K562 (cell line): Measurements from ENCODE around the gene PTH1R. TPM values are rescaled to one million over a fixed set of nuclear protein-coding genes. Genes with fewer than 3 reads are reported as not detected.

Experiments
- ATAC-seq: fragments of 200-7000 bp; cut with Tn5 transposase; 3 replicates; pipeline ENCODE4 v1.9.1; 2020; ENCODE audit warnings: moderate library complexity
- BruUV-seq: library from RNA; stranded (reverse); fragments of 400-500 nt; replicated peaks from 2 replicates; lab custom pipeline; 2021; lab: Mats Ljungman, UMichigan
- CTCF ChIA-PET: fragments of 300-600 bp; formaldehyde crosslinking; extraction: SDS; loops from one replicate; lab custom pipeline; 2021; ENCODE audit warnings: low intra/inter-chr PET ratio; lab: Yijun Ruan, JAX
- POLR2A ChIA-PET: fragments of 300-600, 350-650 bp; sonication (Branson Sonifier 250); formaldehyde crosslinking; extraction: SDS; loops from one replicate; lab custom pipeline; 2021; ENCODE audit warnings: antibody characterized with exemption, inconsistent platforms; lab: Yijun Ruan, JAX
- DNase-seq, 4 experiments: peaks; one replicate each; pipeline versions ENCODE4 v3.0.0 to v3.0.0-alpha.2; 2011 to 2018; ENCODE audit warnings: low spot score in 3 of 4, mixed read lengths in 3 of 4; ENCODE audit errors: extremely low read depth in 1 of 4
- FAIRE-seq: peaks from 2 replicates; lab custom pipeline; 2011; peaks lifted over from hg19 to GRCh38; lab: Jason Lieb, UNC
- H2AFZ ChIP-seq: 2 replicates; pipeline ENCODE4 v1.6.0; 2011; ENCODE audit warnings: low read depth, low read length, control low read depth, inconsistent platforms
- H3K27ac ChIP-seq: fragments of 200-600 bp; 3 replicates; pipeline ENCODE4 v1.8.0; 2011; ENCODE audit warnings: low read depth, mild to moderate bottlenecking, control low read depth, inconsistent platforms, low read length, moderate library complexity, mixed read lengths; ENCODE audit errors: extremely low read depth
- H3K27me3 ChIP-seq, 2 experiments: fragments of 300-600 bp in 1 of 2; 2 replicates in 1 of 2; 3 replicates in 1 of 2; pipeline versions ENCODE4 v1.6.0 to v1.8.0; 2011; ENCODE audit warnings: inconsistent platforms in 2 of 2, low read length in 2 of 2, mild to moderate bottlenecking in 1 of 2, mixed read lengths in 1 of 2, moderate library complexity in 1 of 2; ENCODE audit not compliant: control insufficient read depth in 2 of 2, insufficient read depth in 2 of 2
- H3K36me3 ChIP-seq: fragments of 300-600 bp; 3 replicates; pipeline ENCODE4 v1.8.0; 2011; ENCODE audit warnings: mild to moderate bottlenecking, low read length, inconsistent platforms; ENCODE audit not compliant: control insufficient read depth, insufficient read depth
- H3K4me1 ChIP-seq, 2 experiments: fragments of 200-600 bp in 1 of 2; replicated peaks in 1 of 2; 2 replicates in 1 of 2; 3 replicates in 1 of 2; pipeline versions ENCODE4 v1.5.1 to v1.8.0; 2011; ENCODE audit warnings: inconsistent platforms in 2 of 2, low read length in 2 of 2, mild to moderate bottlenecking in 1 of 2, mixed read lengths in 1 of 2, moderate library complexity in 1 of 2; ENCODE audit not compliant: control insufficient read depth in 2 of 2, insufficient read depth in 2 of 2
- H3K4me2 ChIP-seq: 2 replicates; pipeline ENCODE4 v1.6.1; 2011; ENCODE audit warnings: low read length, control low read depth, inconsistent platforms, mixed read lengths; ENCODE audit not compliant: insufficient read depth
- H3K4me3 ChIP-seq: fragments of 200-600 bp; sonication (generic), shearing (Covaris generic); 2 replicates; pipeline ENCODE4 v1.5.1; 2016; ENCODE audit warnings: control low read depth, inconsistent platforms
- H3K79me2 ChIP-seq: fragments of 200-600 bp; 3 replicates; pipeline ENCODE4 v1.8.0; 2011; ENCODE audit warnings: low read length, inconsistent platforms; ENCODE audit not compliant: control insufficient read depth, insufficient read depth
- H3K9ac ChIP-seq, 2 experiments: 2 replicates each; pipeline versions ENCODE4 v1.6.0 to v1.6.1; 2011; ENCODE audit warnings: low read depth in 2 of 2, low read length in 2 of 2, control low read depth in 1 of 2, inconsistent platforms in 1 of 2, mild to moderate bottlenecking in 1 of 2, mixed read lengths in 1 of 2; ENCODE audit not compliant: insufficient read depth in 1 of 2
- H3K9me1 ChIP-seq: one replicate; pipeline ENCODE4 v1.6.0; 2011; ENCODE audit warnings: inconsistent platforms, mild to moderate bottlenecking, low read length, moderate library complexity; ENCODE audit not compliant: control insufficient read depth, insufficient read depth
- H3K9me3 ChIP-seq: replicated peaks from 2 replicates; pipeline ENCODE4 v1.5.1; 2011; ENCODE audit warnings: low read depth, low read length, inconsistent platforms; ENCODE audit not compliant: control insufficient read depth, insufficient read depth
- H4K20me1 ChIP-seq: replicated peaks from 2 replicates; pipeline ENCODE4 v1.6.1; 2011; ENCODE audit warnings: low read length, inconsistent platforms, mixed read lengths; ENCODE audit not compliant: control insufficient read depth, insufficient read depth
- CTCFL ChIP-seq: IDR thresholded peaks from 2 replicates; pipeline ENCODE4 v1.6.1; 2011; ENCODE audit warnings: borderline replicate concordance, low read depth, mild to moderate bottlenecking, moderate library complexity, low read length; ENCODE audit not compliant: insufficient read depth, poor library complexity, severe bottlenecking
- DMBX1 ChIP-seq: fragments of 250-450 bp; sonication (Bioruptor Pico); IDR thresholded peaks from 2 replicates; pipeline ENCODE4 v1.8.0; 2022; ENCODE audit warnings: inconsistent platforms, mild to moderate bottlenecking, moderate library complexity, borderline replicate concordance
- HDAC2 ChIP-seq: fragments of 450-650 bp; IDR thresholded peaks from 2 replicates; pipeline ENCODE4 v1.6.1; 2016; ENCODE audit warnings: mild to moderate bottlenecking
- IRF9 ChIP-seq: fragments of 450-650 bp; IDR thresholded peaks from 2 replicates; pipeline ENCODE4 v1.6.1; 2016; ENCODE audit warnings: missing biosample characterization, missing genetic modification characterization
- MNT ChIP-seq, 2 experiments: fragments of 450-650 bp; conservative IDR thresholded peaks; 2 replicates each; pipeline ENCODE4 v1.6.1; 2017; ENCODE audit warnings: mild to moderate bottlenecking in 2 of 2, moderate library complexity in 2 of 2
- NFE2L1 ChIP-seq: fragments of 450-650 bp; IDR thresholded peaks from 2 replicates; pipeline ENCODE4 v1.6.1; 2016; ENCODE audit warnings: missing genetic modification characterization, low read depth, mild to moderate bottlenecking, missing compliant biosample characterization, moderate library complexity, borderline replicate concordance
- NR3C1 ChIP-seq: sonication (generic); formaldehyde crosslinking; IDR thresholded peaks from 2 replicates; pipeline ENCODE4 v1.8.1; 2022; ENCODE audit warnings: missing genetic modification reagents
- PRMT5 ChIP-seq: sonication (generic); formaldehyde crosslinking; IDR thresholded peaks from 2 replicates; pipeline ENCODE4 v1.5.0; 2020; ENCODE audit warnings: missing genetic modification reagents
- RNF219 ChIP-seq: fragments of 250-450 bp; sonication (Bioruptor Pico); IDR thresholded peaks from 2 replicates; pipeline ENCODE4 v1.5.0; 2022; ENCODE audit warnings: mild to moderate bottlenecking
- ZNF217 ChIP-seq: sonication (generic); formaldehyde crosslinking; IDR thresholded peaks from 2 replicates; pipeline ENCODE4 v1.8.0; 2022; ENCODE audit warnings: mild to moderate bottlenecking, missing genetic modification reagents
- ZNF311 ChIP-seq: fragments of 250-450 bp; sonication (Bioruptor Pico); IDR thresholded peaks from 2 replicates; pipeline ENCODE4 v1.4.0; 2020; ENCODE audit warnings: mild to moderate bottlenecking, moderate library complexity
- WGBS: fragments of 100-300 bp; shearing (Covaris generic); methylation state at CpG from one replicate; pipeline ENCODE4 v1.1.6; 2016; ENCODE audit warnings: low coverage, mixed read lengths; ENCODE audit not compliant: insufficient coverage; ENCODE audit errors: missing lambda C conversion rate; 5-methylcytosine and 5-hydroxymethylcytosine counted together
- in situ Hi-C: fragments of 300-500 bp; cut with MboI; formaldehyde crosslinking; loops from 4 replicates; pipeline ENCODE4 v1.15.0; 2018; ENCODE audit warnings: inconsistent platforms, mixed read lengths
- intact Hi-C: fragments of 100-400 bp; cut with micrococcal nuclease; formaldehyde crosslinking; loops from 2 replicates; pipeline ENCODE4 v1.14.2; 2022
- polyA plus RNA-seq, 8 experiments: library from polyadenylated mRNA; depleted of rRNA in 4 of 8; stranded (reverse) in 5 of 8; unstranded in 3 of 8; fragments of >200 nt; fragmentation: Nextera tagmentation in 2 of 8; fragmentation: Illumina TruSeq in 1 of 8; extraction: Ambion mirVana in 2 of 8; extraction: Trizol in 1 of 8; gene quantifications; 2 replicates each; pipeline versions ENCODE4 v1.2.1 to v1.2.3, GENCODE V29; 2011 to 2014; ENCODE audit warnings: inconsistent platforms in 1 of 8, missing spikeins in 1 of 8
- total RNA-seq, 7 experiments: library from RNA; depleted of rRNA in 6 of 7; stranded (reverse); fragments of >200 nt in 6 of 7; fragmentation: Illumina TruSeq in 2 of 7; extraction: Trizol in 2 of 7; gene quantifications; 2 replicates each; pipeline versions ENCODE4 v1.2.1 to v1.2.3, GENCODE V29; 2011 to 2021; ENCODE audit warnings: low replicate concordance in 1 of 7

PTH1R gene
- total and polyA plus RNA-seq, 9 of the 15 experiments (the other 6 are each of a cell fraction or from before 2014, with no cell fraction given), result not detected

GRCh38 chr3:46862369-46863025 lies 15.0 kb upstream of the PTH1R start:
- Histone ChIP-seq H3K36me3 (no peaks in the 10 kb centered on the region), H3K27me3 (peaks cover 2 to 38% of the 10 kb centered on the region in 2 experiments; a peak in 3 of 5 replicates), H3K9me1 (no peaks in the 10 kb centered on the region), H3K4me3 (no peak overlapping the region), H4K20me1 (peaks cover 17% of the 10 kb centered on the region), H3K4me2 (no peak overlapping the region), H3K9me3 (no peaks in the 10 kb centered on the region), H3K27ac (no peak overlapping the region), H3K4me1 (peaks cover 0 to 9% of the 10 kb centered on the region in 2 experiments; a peak in 2 of 5 replicates), H2AFZ (no peak overlapping the region), H3K9ac (no peak overlapping the region), H3K79me2 (no peaks in the 10 kb centered on the region)
- BruUV-seq, result no TSS peak
- CTCF ChIA-PET, result no interaction called here
- peak; percentile 11 for FAIRE-seq
- no peak for ATAC-seq
- in situ Hi-C loops (no loop called here), intact Hi-C loops (loop anchor here (10.0 kb wide), 1 partner anchor 512 kb away; no protein-coding TSS in a partner anchor)
- POLR2A ChIA-PET, result interaction anchor here (1.0 to 1.1 kb wide), 2 partner anchors 9 to 13 kb away, joined by 3 to 5 read pairs; no protein-coding TSS in a partner anchor
- no peak for DNase-seq
- 7% methylated on average over 7 of the region's 7 CpGs for WGBS
- TF ChIP-seq IRF9 (tag) (no peak), PRMT5 (CRISPR knock-in tag) (no peak), DMBX1 (no peak), ZNF217 (CRISPR knock-in tag) (no peak), NR3C1 (CRISPR knock-in tag) (no peak), RNF219 (CRISPR knock-in tag) (no peak), MNT (conservative IDR thresholded peaks at IDR 0.05) (no peak), HDAC2 (no peak), NFE2L1 (no peak), ZNF311 (CRISPR knock-in tag) (no peak), CTCFL (no peak)
